ENCODE data around the gene KLHL21. TPM values are rescaled to one million over a fixed set of nuclear protein-coding genes. Genes with fewer than 3 reads are reported as not detected.
"Not testable (repeated sequence)": the region's sequence is repeated elsewhere in the genome, so short reads cannot be mapped to it uniquely, and the experiment has no call there.

Gene KLHL21
- total RNA-seq, 1 experiment from 2014 or later, result 27.5 TPM

DNA sequence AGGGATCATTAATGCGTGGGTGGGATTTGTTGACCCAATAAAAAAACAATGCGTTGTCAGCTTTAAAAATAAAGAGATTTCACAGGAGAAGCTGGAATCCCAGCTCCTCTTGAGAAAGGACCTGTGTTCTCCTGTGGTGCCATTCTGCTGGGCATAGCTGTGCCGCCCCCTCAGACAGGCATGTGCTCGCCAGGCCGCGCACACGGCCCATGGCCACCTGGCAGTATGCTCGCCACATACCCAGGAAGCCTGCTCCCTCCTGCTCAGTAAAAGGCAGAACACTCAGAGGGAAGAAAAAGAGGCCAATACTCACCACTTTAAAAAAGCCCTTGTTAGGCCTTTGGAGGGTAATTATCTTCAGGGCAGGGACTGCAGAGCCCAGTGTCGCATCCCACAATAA, 35.1 kb upstream of the KLHL21 start:
- intact Hi-C loops (cut with micrococcal nuclease), result no loop called here
- DNase-seq (ENCODE audit: low read depth, low spot score) (no peak), ATAC-seq (no peak)
- Histone ChIP-seq H3K9me2 (ENCODE audit: insufficient read depth) (no peaks in the 10 kb centered on the region), H3K36me3 (ENCODE audit: control insufficient read depth in 1 of 2, insufficient read depth in 2 of 2, low read length in 2 of 2) (peaks cover 33 to 40% of the 10 kb centered on the region in 2 experiments), H3K9ac (ENCODE audit: low read length) (no peak overlapping the region), H4K20me1 (ENCODE audit: insufficient read depth) (no peaks in the 10 kb centered on the region), H3K9me3 (ENCODE audit: control insufficient read depth in 1 of 2, insufficient read depth in 1 of 2, low read depth in 1 of 2, low read length in 2 of 2) (no peaks in the 10 kb centered on the region), H2AFZ (ENCODE audit: low read depth, low read length, poor library complexity, severe bottlenecking) (no peak overlapping the region), H3K4me1 (ENCODE audit: control insufficient read depth in 1 of 2, insufficient read depth in 2 of 2, low read length in 2 of 2) (no peaks in the 10 kb centered on the region), H3K4me3 (replicated peaks in 1 of 2; ENCODE audit: low read depth in 1 of 2, low read length in 2 of 2) (no peak overlapping the region), H3K4me2 (ENCODE audit: low read length) (no peak overlapping the region), H3K27me3 (ENCODE audit: insufficient read depth, low read length) (no peaks in the 10 kb centered on the region), H3K27ac (ENCODE audit: low read depth, low read length) (no peak overlapping the region), H3K79me2 (ENCODE audit: insufficient read depth, low read length) (no peaks in the 10 kb centered on the region)
- no TSS peak for BruUV-seq (replicated peaks)
- POLR2A ChIA-PET, result no interaction called here
- CTCF ChIA-PET, result interaction anchor here (1.4 kb wide), 1 partner anchor 9 kb away, joined by 6 read pairs; no protein-coding TSS in a partner anchor
- RAD21 ChIA-PET (ENCODE audit: low non-redundant PET in 1 of 2, low total read pairs in 2 of 2, uncharacterized antibody in 2 of 2, unreplicated experiment in 2 of 2), result no interaction called here
- TF ChIP-seq, protein P1, sequence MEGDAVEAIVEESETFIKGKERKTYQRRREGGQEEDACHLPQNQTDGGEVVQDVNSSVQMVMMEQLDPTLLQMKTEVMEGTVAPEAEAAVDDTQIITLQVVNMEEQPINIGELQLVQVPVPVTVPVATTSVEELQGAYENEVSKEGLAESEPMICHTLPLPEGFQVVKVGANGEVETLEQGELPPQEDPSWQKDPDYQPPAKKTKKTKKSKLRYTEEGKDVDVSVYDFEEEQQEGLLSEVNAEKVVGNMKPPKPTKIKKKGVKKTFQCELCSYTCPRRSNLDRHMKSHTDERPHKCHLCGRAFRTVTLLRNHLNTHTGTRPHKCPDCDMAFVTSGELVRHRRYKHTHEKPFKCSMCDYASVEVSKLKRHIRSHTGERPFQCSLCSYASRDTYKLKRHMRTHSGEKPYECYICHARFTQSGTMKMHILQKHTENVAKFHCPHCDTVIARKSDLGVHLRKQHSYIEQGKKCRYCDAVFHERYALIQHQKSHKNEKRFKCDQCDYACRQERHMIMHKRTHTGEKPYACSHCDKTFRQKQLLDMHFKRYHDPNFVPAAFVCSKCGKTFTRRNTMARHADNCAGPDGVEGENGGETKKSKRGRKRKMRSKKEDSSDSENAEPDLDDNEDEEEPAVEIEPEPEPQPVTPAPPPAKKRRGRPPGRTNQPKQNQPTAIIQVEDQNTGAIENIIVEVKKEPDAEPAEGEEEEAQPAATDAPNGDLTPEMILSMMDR (IDR thresholded peaks at IDR 0.05 in 2 of 3, conservative IDR thresholded peaks at IDR 0.05 in 1 of 3; ENCODE audit: borderline replicate concordance in 1 of 3, insufficient read depth in 1 of 3, low read depth in 2 of 3, low read length in 2 of 3), result no peak
- TF ChIP-seq EZH2phosphoT487 (IDR thresholded peaks at IDR 0.05; ENCODE audit: borderline replicate concordance) (no peak), YY1 (IDR thresholded peaks at IDR 0.05; ENCODE audit: extremely low read depth, insufficient replicate concordance, low read depth, low read length) (no peak), JUND (IDR thresholded peaks at IDR 0.05) (no peak), EZH2 (IDR thresholded peaks at IDR 0.05) (no peak), TCF7L2 (IDR thresholded peaks at IDR 0.05; ENCODE audit: borderline replicate concordance, extremely low read depth, insufficient read depth, insufficient read length) (no peak), SRF (IDR thresholded peaks at IDR 0.05; ENCODE audit: low read depth) (no peak), MAX (IDR thresholded peaks at IDR 0.05) (no peak), RAD21 (IDR thresholded peaks at IDR 0.05; ENCODE audit: low read depth) (no peak), POLR2AphosphoS5 (IDR thresholded peaks at IDR 0.05; ENCODE audit: low read depth, low read length) (no peak), ZFX (IDR thresholded peaks at IDR 0.05) (no peak), CEBPB (IDR thresholded peaks at IDR 0.05; ENCODE audit: low read depth) (no peak), POLR2A (IDR thresholded peaks at IDR 0.05; ENCODE audit: borderline replicate concordance, extremely low read depth, insufficient read depth, insufficient read length) (no peak), SP1 (IDR thresholded peaks at IDR 0.05; ENCODE audit: low read depth) (no peak), EGR1 (IDR thresholded peaks at IDR 0.05; ENCODE audit: low read depth) (no peak), ELF1 (IDR thresholded peaks at IDR 0.05; ENCODE audit: borderline replicate concordance, low read depth) (no peak)
- TF ChIP-seq, protein P2, sequence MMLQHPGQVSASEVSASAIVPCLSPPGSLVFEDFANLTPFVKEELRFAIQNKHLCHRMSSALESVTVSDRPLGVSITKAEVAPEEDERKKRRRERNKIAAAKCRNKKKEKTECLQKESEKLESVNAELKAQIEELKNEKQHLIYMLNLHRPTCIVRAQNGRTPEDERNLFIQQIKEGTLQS (IDR thresholded peaks at IDR 0.05), result no peak
- TF ChIP-seq, protein P3, sequence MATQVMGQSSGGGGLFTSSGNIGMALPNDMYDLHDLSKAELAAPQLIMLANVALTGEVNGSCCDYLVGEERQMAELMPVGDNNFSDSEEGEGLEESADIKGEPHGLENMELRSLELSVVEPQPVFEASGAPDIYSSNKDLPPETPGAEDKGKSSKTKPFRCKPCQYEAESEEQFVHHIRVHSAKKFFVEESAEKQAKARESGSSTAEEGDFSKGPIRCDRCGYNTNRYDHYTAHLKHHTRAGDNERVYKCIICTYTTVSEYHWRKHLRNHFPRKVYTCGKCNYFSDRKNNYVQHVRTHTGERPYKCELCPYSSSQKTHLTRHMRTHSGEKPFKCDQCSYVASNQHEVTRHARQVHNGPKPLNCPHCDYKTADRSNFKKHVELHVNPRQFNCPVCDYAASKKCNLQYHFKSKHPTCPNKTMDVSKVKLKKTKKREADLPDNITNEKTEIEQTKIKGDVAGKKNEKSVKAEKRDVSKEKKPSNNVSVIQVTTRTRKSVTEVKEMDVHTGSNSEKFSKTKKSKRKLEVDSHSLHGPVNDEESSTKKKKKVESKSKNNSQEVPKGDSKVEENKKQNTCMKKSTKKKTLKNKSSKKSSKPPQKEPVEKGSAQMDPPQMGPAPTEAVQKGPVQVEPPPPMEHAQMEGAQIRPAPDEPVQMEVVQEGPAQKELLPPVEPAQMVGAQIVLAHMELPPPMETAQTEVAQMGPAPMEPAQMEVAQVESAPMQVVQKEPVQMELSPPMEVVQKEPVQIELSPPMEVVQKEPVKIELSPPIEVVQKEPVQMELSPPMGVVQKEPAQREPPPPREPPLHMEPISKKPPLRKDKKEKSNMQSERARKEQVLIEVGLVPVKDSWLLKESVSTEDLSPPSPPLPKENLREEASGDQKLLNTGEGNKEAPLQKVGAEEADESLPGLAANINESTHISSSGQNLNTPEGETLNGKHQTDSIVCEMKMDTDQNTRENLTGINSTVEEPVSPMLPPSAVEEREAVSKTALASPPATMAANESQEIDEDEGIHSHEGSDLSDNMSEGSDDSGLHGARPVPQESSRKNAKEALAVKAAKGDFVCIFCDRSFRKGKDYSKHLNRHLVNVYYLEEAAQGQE (IDR thresholded peaks at IDR 0.05; ENCODE audit: low read depth), result no peak

DNA sequence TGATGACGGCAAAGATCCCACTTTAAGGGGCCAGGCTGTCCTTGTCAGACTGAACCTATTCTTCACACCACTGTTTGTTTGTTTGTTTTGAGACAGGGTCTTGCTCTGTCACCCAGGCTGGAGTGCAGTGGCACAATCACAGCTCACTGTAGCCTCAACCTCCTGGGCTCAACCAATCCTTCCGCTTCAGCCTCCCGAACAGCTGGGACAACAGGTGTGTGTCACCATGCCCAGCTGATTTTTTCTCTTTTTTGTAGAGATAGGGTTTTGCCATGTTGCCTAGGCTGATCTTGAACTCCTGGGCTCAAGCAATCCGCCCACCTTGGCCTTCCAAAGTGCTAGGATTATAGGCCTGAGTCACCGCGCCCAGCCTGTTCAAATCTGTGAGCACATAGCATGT, 34.1 kb upstream of the KLHL21 start:
- intact Hi-C loops (cut with micrococcal nuclease); BruUV-seq (replicated peaks); H3K27ac ChIP-seq (ENCODE audit: low read depth, low read length); H3K4me3 ChIP-seq (replicated peaks in 1 of 2; ENCODE audit: low read depth in 1 of 2, low read length in 2 of 2); H3K9ac ChIP-seq (ENCODE audit: low read length); H3K27me3 ChIP-seq (ENCODE audit: insufficient read depth, low read length); RAD21 ChIA-PET (ENCODE audit: low non-redundant PET in 1 of 2, low total read pairs in 2 of 2, uncharacterized antibody in 2 of 2, unreplicated experiment in 2 of 2); POLR2A ChIA-PET; H3K9me2 ChIP-seq (ENCODE audit: insufficient read depth); ATAC-seq; H4K20me1 ChIP-seq (ENCODE audit: insufficient read depth); H3K4me2 ChIP-seq (ENCODE audit: low read length); H2AFZ ChIP-seq (ENCODE audit: low read depth, low read length, poor library complexity, severe bottlenecking); DNase-seq (ENCODE audit: low read depth, low spot score); H3K4me1 ChIP-seq (ENCODE audit: control insufficient read depth in 1 of 2, insufficient read depth in 2 of 2, low read length in 2 of 2); H3K9me3 ChIP-seq (ENCODE audit: control insufficient read depth in 1 of 2, insufficient read depth in 1 of 2, low read depth in 1 of 2, low read length in 2 of 2); H3K79me2 ChIP-seq (ENCODE audit: insufficient read depth, low read length): not testable (repeated sequence)
- CTCF ChIA-PET, result interaction anchor here (0.5 to 1.4 kb wide), 2 partner anchors 10 to 604 kb away, joined by 3 to 6 read pairs; no protein-coding TSS in a partner anchor
- peaks cover 33 to 40% of the 10 kb centered on the region in 2 experiments for H3K36me3 ChIP-seq (ENCODE audit: control insufficient read depth in 1 of 2, insufficient read depth in 2 of 2, low read length in 2 of 2)
